SK-N-MC (cell line): ENCODE measurements around the gene MFSD8.

Source experiments
- EZH2 ChIP-seq: fragments of 200-600 bp; sonication (generic); IDR thresholded peaks from one replicate; pipeline ENCODE4 v1.6.1; 2017; ENCODE audit warnings: antibody characterized with exemption
- FOXP2 ChIP-seq: optimal IDR thresholded peaks from 2 replicates; pipeline ENCODE3; 2011; ENCODE audit warnings: mild to moderate bottlenecking, moderate library complexity; ENCODE audit not compliant: insufficient read depth; ENCODE audit errors: extremely low read length, control extremely low read depth
- POLR2AphosphoS5 ChIP-seq: IDR thresholded peaks from 2 replicates; pipeline ENCODE4 v1.6.1; 2012; ENCODE audit warnings: mild to moderate bottlenecking, low read depth, low read length, borderline replicate concordance

DNA sequence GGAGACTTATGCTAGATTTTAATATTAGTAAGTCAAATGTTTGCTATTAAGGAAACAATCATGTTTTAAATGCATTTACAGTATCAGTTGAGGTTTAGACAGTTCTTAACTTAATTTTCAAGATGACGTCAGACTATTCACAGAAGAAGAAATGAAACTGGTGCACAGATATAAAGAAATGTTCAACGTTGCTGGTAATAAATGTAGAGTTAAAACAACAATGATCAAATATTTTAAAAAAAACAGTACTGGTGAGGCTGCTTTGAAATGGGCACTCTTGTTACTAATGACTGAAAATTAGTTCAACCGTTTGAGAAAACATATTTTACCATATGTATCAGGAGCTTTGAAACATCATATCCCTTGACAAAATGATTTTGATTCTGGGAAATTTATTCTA lies 44.5 kb upstream of the MFSD8 start:
- no peak for TF ChIP-seq POLR2AphosphoS5
- no peak for TF ChIP-seq EZH2
- TF ChIP-seq FOXP2, result no peak
